Activated CD4-positive, alpha-beta T cell treated with anti-CD3 and anti-CD28 coated beads for 36 hours (primary cell): ENCODE measurements around the gene CSRNP3. TPM values are rescaled to one million over a fixed set of nuclear protein-coding genes. Genes with fewer than 3 reads are reported as not detected.

ENCODE experiments used
- ATAC-seq: fragments of 200-7000 bp; cut with Tn5 transposase; one replicate; pipeline ENCODE4 v1.10.0; 2021; ENCODE audit warnings: mild to moderate bottlenecking, moderate library complexity
- CTCF ChIA-PET: fragments of 350-600 bp; sonication (Branson Sonifier 250); formaldehyde crosslinking; loops from one replicate; lab custom pipeline; 2021; ENCODE audit warnings: antibody characterized with exemption; lab: Charles Lee
- POLR2A ChIA-PET: fragments of 350-600 bp; sonication (Branson Sonifier 250); formaldehyde crosslinking; loops from one replicate; lab custom pipeline; 2021; ENCODE audit warnings: antibody characterized with exemption, inconsistent platforms; lab: Charles Lee
- DNase-seq: peaks from one replicate; pipeline ENCODE4 v3.0.0-alpha.2; 2020
- H3K27ac Mint-ChIP-seq: one replicate; pipeline ENCODE4 v1.8.0; 2021; ENCODE audit warnings: mixed read lengths
- H3K27me3 Mint-ChIP-seq: one replicate; pipeline ENCODE4 v1.8.0; 2021; ENCODE audit warnings: mixed read lengths
- H3K36me3 Mint-ChIP-seq: one replicate; pipeline ENCODE4 v1.8.0; 2021; ENCODE audit warnings: low read depth, mixed read lengths
- H3K4me1 Mint-ChIP-seq: one replicate; pipeline ENCODE4 v1.8.0; 2021; ENCODE audit warnings: mixed read lengths
- H3K4me3 Mint-ChIP-seq: one replicate; pipeline ENCODE4 v1.8.0; 2021; ENCODE audit warnings: mild to moderate bottlenecking, moderate library complexity, mixed read lengths
- H3K9me3 Mint-ChIP-seq: one replicate; pipeline ENCODE4 v1.8.0; 2021; ENCODE audit warnings: low read depth, mixed read lengths
- intact Hi-C, 2 experiments: fragments of 100-400 bp; cut with DNase I in 1 of 2; cut with micrococcal nuclease in 1 of 2; formaldehyde crosslinking; loops; one replicate each; pipeline versions ENCODE4 v1.14.2 to v1.15.1; 2022 to 2024; cut with DNase I, micrococcal nuclease
- total RNA-seq, 2 experiments: library from RNA; stranded (reverse); gene quantifications; one replicate each; pipeline ENCODE4 v1.2.3, GENCODE V29; 2021

The CSRNP3 gene
- total RNA-seq, 2 experiments from 2014 or later, result not detected

- Mint-ChIP-seq H3K4me3 (no peak overlapping the region), H3K4me1 (no peaks in the 10 kb centered on the region), H3K36me3 (no peaks in the 10 kb centered on the region), H3K27ac (no peak overlapping the region), H3K9me3 (peaks cover 5% of the 10 kb centered on the region), H3K27me3 (no peaks in the 10 kb centered on the region)
- ChIA-PET POLR2A (no interaction called here), CTCF (no interaction called here)
- ATAC-seq (no peak), DNase-seq (no peak)
- intact Hi-C loops, result no loop called here
These were observed 123.6 kb downstream of the CSRNP3 start for GRCh38 chr2:165593081-165593480.

- no peak overlapping the region for H3K27ac Mint-ChIP-seq
- POLR2A ChIA-PET, result no interaction called here
- H3K27me3 Mint-ChIP-seq, result no peaks in the 10 kb centered on the region
- no peaks in the 10 kb centered on the region for H3K36me3 Mint-ChIP-seq
- H3K9me3 Mint-ChIP-seq, result peaks cover 5% of the 10 kb centered on the region
- H3K4me3 Mint-ChIP-seq, result no peak overlapping the region
- ATAC-seq, result no peak
- no peak for DNase-seq
- intact Hi-C loops, result no loop called here
- no peaks in the 10 kb centered on the region for H3K4me1 Mint-ChIP-seq
- CTCF ChIA-PET, result interaction anchor here (0.5 kb wide), 1 partner anchor 52 kb away, joined by 4 read pairs; no protein-coding TSS in a partner anchor
These were observed 124.9 kb downstream of the CSRNP3 start for GRCh38 chr2:165594231-165594934.

DNA sequence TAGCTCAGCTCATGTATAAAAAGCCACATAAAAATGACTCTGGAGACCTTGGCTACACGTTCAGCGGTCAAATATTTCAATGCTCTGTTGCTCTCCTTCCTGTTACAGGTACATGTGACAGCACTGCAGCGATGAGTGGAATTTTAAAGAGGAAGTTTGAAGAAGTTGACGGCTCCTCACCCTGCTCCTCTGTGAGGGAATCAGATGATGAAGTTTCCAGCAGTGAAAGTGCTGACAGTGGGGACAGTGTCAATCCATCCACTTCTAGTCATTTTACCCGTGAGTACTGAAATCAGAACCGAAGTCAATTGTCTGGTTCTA is 125.4 kb downstream of the CSRNP3 start:
- intact Hi-C loops, result no loop called here
- DNase-seq (no peak), ATAC-seq (no peak)
- no peak overlapping the region for H3K27ac Mint-ChIP-seq
- H3K4me3 Mint-ChIP-seq, result no peak overlapping the region
- H3K36me3 Mint-ChIP-seq, result no peaks in the 10 kb centered on the region
- H3K4me1 Mint-ChIP-seq, result no peaks in the 10 kb centered on the region
- ChIA-PET POLR2A (no interaction called here), CTCF (no interaction called here)
- H3K9me3 Mint-ChIP-seq, result peaks cover 5% of the 10 kb centered on the region
- H3K27me3 Mint-ChIP-seq, result no peaks in the 10 kb centered on the region

- no peak overlapping the region for H3K27ac Mint-ChIP-seq
- no peaks in the 10 kb centered on the region for H3K36me3 Mint-ChIP-seq
- ATAC-seq (no peak), DNase-seq (no peak)
- POLR2A ChIA-PET, result no interaction called here
- H3K4me3 Mint-ChIP-seq, result no peak overlapping the region
- H3K4me1 Mint-ChIP-seq, result no peaks in the 10 kb centered on the region
- CTCF ChIA-PET, result no interaction called here
- intact Hi-C loops, result no loop called here
- H3K9me3 Mint-ChIP-seq, result no peaks in the 10 kb centered on the region
- no peaks in the 10 kb centered on the region for H3K27me3 Mint-ChIP-seq
These were observed 127.3 kb downstream of the CSRNP3 start for GRCh38 chr2:165596788-165597187.

GRCh38 chr2:165601065-165601830 is 131.8 kb downstream of the CSRNP3 start:
- ChIA-PET POLR2A (no interaction called here), CTCF (no interaction called here)
- H3K27me3 Mint-ChIP-seq, result peaks cover 4% of the 10 kb centered on the region
- ATAC-seq (no peak), DNase-seq (no peak)
- no peaks in the 10 kb centered on the region for H3K4me1 Mint-ChIP-seq
- intact Hi-C loops, result no loop called here
- no peak overlapping the region for H3K4me3 Mint-ChIP-seq
- no peaks in the 10 kb centered on the region for H3K9me3 Mint-ChIP-seq
- H3K36me3 Mint-ChIP-seq, result no peaks in the 10 kb centered on the region
- no peak overlapping the region for H3K27ac Mint-ChIP-seq

DNA sequence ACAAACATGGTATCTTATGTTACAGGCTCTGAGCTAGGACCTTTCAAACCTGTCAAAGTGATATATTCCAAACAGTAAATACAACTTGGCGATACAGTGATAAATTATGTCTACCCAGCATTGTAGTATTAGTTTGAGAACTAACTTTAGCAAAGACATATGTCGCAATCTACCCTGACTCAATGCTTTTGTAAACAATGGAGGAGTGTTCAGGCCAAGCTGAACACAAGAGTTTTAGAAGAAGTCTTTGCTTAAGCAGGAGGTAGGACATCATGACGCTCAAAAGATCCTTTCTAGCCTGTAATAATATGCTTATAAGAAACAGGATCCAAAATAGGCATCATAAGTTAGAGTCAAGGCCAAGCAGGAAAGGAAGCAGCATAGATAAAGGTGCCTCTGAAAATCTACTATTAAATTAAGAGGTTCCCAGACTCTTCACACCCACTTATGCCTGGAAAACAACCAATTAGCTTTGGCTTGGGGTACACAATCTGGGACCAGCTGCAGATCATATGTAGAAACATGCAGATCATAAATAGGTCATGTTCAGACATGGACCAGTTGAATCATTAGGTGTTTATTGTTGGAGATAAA is 132.5 kb downstream of the CSRNP3 start:
- no peaks in the 10 kb centered on the region for H3K4me1 Mint-ChIP-seq
- H3K9me3 Mint-ChIP-seq, result no peaks in the 10 kb centered on the region
- peaks cover 4% of the 10 kb centered on the region for H3K27me3 Mint-ChIP-seq
- ATAC-seq (no peak), DNase-seq (no peak)
- ChIA-PET POLR2A (no interaction called here), CTCF (interaction anchor here (0.6 kb wide), 1 partner anchor 24 kb away, joined by 4 read pairs; no protein-coding TSS in a partner anchor)
- intact Hi-C loops, result no loop called here
- no peak overlapping the region for H3K27ac Mint-ChIP-seq
- no peaks in the 10 kb centered on the region for H3K36me3 Mint-ChIP-seq
- H3K4me3 Mint-ChIP-seq, result no peak overlapping the region

DNA sequence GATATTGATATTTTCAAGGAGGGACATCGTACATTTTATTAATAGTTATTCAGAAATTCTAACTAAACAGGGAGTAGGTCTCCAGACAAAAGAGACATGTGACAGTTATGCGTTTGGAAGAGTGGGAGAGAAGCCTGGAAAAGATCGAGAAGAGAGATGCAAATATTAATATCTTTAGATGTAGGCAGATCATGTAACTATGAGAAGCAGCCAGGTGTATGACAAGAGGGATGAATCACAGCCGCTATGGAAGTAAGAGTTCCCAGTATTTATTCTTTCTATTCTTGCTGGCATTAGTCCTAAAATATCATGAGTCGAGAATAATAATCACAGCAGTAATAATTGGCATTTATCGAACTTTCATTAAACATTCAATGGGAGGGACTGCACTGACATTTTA is 140.2 kb downstream of the CSRNP3 start:
- DNase-seq (no peak), ATAC-seq (no peak)
- H3K27ac Mint-ChIP-seq, result no peak overlapping the region
- H3K9me3 Mint-ChIP-seq, result no peaks in the 10 kb centered on the region
- no peaks in the 10 kb centered on the region for H3K36me3 Mint-ChIP-seq
- peaks cover 6% of the 10 kb centered on the region for H3K4me1 Mint-ChIP-seq
- intact Hi-C loops, result no loop called here
- ChIA-PET POLR2A (interaction anchor here (0.6 kb wide), 1 partner anchor 755 kb away, joined by 4 read pairs; no protein-coding TSS in a partner anchor), CTCF (no interaction called here)
- H3K4me3 Mint-ChIP-seq, result no peak overlapping the region
- peaks cover 2% of the 10 kb centered on the region for H3K27me3 Mint-ChIP-seq

DNA sequence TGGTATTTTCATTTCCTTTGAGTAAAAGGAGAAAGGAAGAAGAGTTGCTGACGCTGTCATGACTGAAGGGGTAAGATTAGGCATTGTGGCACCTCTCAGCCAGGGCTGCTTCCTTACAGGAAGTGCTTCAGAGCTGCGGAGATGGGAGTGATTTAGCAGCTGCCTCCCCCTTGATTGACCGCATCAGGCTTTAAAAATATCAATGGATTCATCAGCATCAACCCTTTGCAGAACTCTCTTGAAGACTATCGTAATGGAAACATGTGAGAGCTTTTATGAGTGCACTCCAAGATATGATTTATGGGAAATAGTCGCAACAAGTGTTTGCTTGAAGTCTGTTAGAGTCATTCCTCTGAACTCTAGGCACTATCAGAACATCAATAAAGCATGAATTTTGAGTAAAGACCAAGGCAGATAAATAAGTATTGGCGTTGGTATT is 141.1 kb downstream of the CSRNP3 start:
- ChIA-PET CTCF (interaction anchor here (0.5 to 0.6 kb wide), 2 partner anchors 844 to 1427 kb away, joined by 3 read pairs; no protein-coding TSS in a partner anchor), POLR2A (no interaction called here)

DNA sequence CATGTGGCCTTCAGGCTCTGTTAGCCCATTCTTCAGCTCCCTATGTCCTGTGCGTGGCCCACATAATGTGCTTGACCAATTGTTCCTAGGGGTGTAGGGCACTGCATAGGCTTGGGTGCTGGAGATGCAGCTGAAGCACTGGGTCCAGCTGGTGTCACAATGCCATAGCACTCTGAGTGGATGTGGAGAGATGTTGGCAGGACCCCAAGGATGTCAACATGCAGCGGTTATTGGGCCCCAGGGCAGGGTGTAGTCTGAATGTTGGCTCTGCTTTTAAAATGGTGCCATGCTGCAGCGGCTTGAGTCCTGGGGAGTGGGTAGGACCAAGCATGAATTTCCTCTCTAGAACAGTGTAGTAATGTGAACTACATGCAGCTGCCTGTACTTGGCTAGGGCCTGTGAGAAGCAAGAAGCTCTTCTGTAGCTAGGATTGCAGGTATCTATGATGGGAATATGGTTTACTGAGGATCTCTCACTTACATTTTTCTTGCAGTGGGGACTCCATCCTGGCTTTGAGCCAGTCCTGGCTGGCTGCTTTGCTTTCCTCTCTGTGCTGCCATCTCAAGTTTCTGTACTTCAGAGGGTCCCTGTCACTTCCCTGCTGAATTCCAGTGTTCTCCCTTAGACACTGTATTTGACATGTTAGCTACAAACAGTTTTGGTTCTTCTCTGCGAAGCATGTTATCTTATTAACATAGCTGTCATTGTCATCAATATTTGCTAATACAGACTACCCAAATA is 148.4 kb downstream of the CSRNP3 start:
- H3K9me3 Mint-ChIP-seq, result peaks cover 4% of the 10 kb centered on the region
- no peaks in the 10 kb centered on the region for H3K36me3 Mint-ChIP-seq
- ATAC-seq, result no peak
- H3K27ac Mint-ChIP-seq, result no peak overlapping the region
- no peak overlapping the region for H3K4me3 Mint-ChIP-seq
- POLR2A ChIA-PET, result no interaction called here
- CTCF ChIA-PET, result no interaction called here
- H3K27me3 Mint-ChIP-seq, result peaks cover 4% of the 10 kb centered on the region
- no peaks in the 10 kb centered on the region for H3K4me1 Mint-ChIP-seq
- intact Hi-C loops, result no loop called here
- DNase-seq, result no peak

More for the DNA sequence above, 141.1 kb downstream of the CSRNP3 start:
- Mint-ChIP-seq H3K27me3 (peaks cover 2% of the 10 kb centered on the region), H3K9me3 (no peaks in the 10 kb centered on the region), H3K27ac (no peak overlapping the region), H3K4me3 (no peak overlapping the region), H3K4me1 (peaks cover 6% of the 10 kb centered on the region), H3K36me3 (no peaks in the 10 kb centered on the region)
- no peak for DNase-seq
- no peak for ATAC-seq
- intact Hi-C loops, result no loop called here

DNA sequence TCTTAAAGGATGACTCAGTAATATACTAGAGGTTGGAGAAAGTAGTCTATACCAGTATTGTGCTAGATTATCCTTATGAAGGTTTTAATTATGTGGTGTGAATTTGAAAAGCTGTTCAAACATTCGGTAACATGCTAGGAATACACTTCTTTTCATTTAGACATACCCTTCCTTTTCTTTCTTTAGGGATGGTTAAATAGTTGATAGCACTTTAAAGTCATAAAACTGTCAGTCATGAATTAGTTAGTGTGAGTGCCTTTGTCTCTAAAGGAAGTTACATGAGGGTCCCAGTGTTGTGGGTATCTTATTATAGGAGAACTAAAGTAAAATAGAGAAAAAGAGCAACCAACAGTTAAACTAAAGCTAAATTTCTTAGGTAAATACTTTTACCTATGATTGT is 149.3 kb downstream of the CSRNP3 start:
- Mint-ChIP-seq H3K36me3 (no peaks in the 10 kb centered on the region), H3K27me3 (peaks cover 4% of the 10 kb centered on the region), H3K4me1 (no peaks in the 10 kb centered on the region), H3K27ac (no peak overlapping the region), H3K4me3 (no peak overlapping the region), H3K9me3 (peaks cover 4% of the 10 kb centered on the region)
- ATAC-seq (no peak), DNase-seq (no peak)
- POLR2A ChIA-PET, result no interaction called here
- CTCF ChIA-PET, result no interaction called here
- intact Hi-C loops, result no loop called here

DNA sequence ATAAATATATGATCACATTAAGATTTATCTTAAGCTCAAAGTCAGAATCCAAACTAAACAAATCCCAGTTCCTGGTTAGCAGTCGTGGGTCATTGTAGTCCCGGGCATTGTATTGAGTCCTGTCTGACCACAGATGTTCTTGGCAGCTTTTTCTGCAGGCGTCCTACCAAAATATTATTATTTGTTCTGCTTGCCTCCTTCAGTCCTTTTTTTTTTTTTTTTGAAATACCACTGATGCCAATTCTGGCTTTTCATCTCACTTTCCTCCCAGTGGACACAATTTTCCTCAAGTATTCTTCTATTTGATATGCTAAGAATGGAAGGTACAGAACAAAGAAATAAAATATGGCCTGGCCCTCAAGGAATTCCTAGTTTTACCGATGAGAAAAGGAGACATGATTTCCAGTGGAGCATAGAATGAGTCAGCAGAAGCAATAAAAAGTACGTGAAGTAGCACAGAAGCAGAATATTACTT is 151.6 kb downstream of the CSRNP3 start:
- H3K27ac Mint-ChIP-seq, result no peak overlapping the region
- H3K4me3 Mint-ChIP-seq, result no peak overlapping the region
- H3K9me3 Mint-ChIP-seq, result peaks cover 4% of the 10 kb centered on the region
- CTCF ChIA-PET, result no interaction called here
- peaks cover 7% of the 10 kb centered on the region for H3K27me3 Mint-ChIP-seq
- intact Hi-C loops, result no loop called here
- DNase-seq (no peak), ATAC-seq (no peak)
- no peaks in the 10 kb centered on the region for H3K4me1 Mint-ChIP-seq
- POLR2A ChIA-PET, result no interaction called here
- H3K36me3 Mint-ChIP-seq, result no peaks in the 10 kb centered on the region
